Measurements from ENCODE around the gene MTFR1L.
"Not testable (repeated sequence)": the region's sequence is repeated elsewhere in the genome, so short reads cannot be mapped to it uniquely, and the experiment has no call there.

Gene MTFR1L

DNA sequence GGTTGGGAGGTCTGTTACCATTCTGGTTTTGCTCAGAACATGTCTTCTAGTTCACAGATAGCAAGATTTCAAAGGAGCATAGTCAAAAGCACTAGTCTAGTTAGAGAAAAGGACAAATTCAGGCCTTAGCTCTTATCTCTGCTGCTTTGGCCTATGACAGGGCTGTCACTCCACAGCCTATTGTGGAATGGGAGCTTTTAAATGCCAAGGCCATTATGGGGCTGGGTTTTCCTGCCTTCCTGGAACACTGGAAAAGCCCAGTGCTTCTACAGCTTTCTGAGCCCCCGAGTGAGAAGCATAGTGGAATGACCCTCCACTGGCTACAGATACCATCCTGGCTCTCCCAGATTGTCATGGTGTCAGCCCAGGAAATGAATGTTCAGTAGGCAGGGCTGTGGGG lies 9.3 kb downstream of the MTFR1L start:
- DNase-seq = no peak

DNA sequence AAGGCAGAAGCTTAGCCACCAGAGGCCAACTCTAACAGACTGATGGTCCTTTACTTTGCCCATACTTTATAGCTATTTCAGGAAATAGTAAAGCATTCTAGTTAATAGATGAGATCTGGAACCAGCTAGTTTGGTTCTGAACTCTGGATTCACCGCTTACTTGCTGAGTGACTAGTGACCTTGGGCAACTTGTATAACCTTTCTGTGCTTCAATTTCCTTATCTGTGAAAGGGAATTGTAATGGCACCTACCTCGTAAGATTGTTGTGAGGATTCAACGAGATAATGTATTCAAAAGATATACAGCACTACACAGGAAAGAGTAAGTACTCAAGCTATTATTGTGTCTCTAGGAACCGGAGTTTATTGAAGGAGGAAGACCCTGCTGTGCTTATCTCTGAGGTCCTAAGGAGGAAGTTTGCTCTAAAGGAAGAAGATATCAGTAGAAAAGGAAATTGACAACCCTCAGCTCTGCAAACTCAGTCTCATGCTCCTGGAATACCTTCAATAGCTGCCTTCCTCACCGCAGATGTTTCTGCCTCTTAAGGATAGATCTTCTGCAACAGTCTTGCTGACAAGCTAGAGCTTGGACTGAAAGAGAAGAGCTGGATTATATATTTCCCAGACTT lies 11.9 kb downstream of the MTFR1L start:
- DNase-seq = no peak

DNA sequence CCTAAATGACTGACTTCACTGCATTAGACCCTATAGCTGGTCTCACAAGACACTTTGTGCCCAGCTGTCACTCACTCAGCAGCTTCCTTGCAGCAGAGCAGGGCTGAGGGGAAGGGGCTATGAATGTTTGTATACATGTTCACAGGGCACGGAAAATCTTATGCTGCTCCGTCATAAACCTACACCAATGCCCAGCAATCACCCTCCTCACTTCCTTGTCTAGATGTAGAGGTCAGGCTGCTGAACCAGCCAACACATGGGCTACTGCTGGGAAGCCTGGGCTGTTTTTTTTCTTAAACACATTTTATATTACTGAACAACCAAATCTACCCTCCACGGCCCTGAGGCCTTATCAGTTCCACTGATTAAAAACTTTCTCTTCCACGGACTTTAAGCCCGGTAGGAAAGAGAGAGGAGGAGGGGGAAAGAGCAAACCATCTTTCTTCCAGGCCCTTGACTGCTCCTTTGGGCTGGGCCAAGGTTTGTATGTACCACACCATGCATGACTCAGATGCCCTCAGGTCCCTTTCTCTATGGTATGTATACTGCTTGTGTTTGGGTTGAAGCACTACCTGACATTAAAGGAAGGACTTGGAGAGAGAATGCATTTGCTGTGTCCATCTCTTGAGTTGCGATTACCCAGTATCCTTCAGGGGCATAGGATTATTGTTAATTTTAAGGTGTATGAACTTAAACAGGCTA lies 12.7 kb downstream of the MTFR1L start:
- no peak for DNase-seq

DNA sequence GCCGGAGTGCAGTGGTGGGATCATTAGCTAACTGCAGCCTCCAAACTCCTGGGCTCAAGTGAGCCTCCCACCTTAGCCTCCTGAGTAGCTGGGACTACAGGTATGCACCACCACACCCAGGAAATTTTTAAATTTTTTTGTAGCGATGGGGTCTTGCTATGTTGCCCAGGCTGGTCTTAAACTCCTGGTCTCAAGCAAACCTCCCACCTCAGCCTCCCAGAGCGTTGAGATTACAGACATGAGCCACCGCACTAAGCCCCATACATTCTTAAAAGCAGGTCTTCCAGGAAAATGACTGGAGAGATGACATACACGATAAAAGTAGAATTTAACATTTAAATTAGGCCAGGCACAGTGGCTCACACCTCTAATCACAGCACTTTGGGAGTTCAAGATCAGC lies 13.4 kb downstream of the MTFR1L start:
- DNase-seq = no peak

DNA sequence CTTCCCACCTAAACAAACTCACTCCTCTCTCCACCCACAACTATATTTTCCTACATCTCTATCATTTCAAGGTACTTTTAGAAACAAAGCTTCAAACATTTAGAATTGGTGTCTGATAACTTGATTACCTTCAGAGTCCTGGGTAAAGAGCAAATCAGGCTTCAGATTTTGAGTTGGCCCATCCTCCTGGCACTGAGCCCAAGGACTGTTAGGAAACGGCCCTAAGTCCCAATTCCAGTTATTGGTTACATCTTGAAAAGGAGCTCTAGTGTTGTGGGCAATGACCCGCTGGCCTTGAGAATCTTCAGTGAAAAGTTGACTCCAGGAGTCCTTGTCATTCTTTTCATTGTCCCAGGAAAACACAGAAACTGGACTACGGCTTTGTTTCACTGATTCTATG lies 15.1 kb downstream of the MTFR1L start:
- no peak for DNase-seq

DNA sequence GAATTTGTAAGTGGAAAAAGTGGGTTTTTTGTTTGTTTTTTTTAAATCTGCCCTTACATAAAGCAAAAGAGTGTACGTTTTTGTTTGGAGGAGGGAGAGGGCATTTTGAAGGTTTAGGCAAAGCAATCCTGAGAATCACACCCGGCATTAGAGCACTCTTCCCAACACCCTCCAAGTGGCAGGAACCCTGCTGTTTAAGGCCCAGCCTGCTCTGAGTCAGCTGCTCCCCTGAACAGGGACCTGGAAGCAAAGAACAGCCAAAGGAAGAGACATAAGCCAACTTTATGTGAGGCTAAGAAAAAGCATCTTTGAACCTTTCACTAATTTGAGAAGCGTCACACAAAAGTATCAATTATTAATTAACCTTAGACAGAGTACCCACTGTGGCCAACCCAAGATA lies 16.9 kb downstream of the MTFR1L start:
- no peak for DNase-seq

DNA sequence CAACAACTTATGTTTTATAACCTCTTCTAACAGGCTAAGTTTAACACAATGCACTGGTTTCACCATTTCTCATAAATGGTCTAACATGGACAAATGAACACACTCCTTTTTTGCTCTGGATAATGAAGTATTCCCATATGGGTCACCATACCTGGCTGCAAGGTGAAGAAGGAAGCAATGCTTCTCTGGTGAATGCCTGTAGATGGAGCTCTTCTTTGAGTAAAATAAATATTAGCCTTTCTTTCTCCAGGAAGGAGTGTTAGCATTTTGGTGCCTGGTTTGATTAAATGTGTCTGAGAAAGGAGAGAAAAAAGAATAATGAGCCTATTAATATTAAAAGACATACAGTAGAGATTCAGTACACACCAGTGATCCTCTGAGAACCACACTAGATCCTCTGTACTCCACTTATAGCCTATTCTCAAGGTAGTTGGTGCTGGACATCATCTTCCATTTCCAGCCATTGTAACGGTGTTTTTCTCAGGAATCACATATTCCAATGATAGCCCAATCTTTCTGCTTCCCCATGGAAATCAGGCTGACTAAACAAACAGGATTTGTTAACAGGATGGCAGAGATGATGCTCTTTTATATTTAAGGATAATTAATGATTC lies 17.6 kb downstream of the MTFR1L start:
- DNase-seq = no peak

DNA sequence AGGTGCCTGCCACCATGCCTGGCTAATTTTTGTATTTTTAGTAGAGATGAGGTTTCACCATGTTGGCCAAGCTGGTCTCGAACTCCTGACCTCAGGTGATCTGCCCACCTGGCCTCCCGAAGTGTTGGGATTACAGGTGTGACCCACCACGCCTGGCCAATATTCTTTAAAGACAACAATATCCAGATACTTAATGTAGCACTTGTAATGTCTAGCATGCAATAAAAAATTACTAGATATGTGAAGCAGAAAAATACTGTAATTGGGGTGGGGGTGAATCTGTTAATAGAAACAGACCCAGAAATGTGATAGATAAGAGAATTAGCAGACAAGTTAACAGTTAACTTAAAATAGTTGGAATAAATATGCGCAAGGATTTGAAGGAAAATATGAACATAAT lies 20.1 kb downstream of the MTFR1L start:
- not testable (repeated sequence) for DNase-seq

DNA sequence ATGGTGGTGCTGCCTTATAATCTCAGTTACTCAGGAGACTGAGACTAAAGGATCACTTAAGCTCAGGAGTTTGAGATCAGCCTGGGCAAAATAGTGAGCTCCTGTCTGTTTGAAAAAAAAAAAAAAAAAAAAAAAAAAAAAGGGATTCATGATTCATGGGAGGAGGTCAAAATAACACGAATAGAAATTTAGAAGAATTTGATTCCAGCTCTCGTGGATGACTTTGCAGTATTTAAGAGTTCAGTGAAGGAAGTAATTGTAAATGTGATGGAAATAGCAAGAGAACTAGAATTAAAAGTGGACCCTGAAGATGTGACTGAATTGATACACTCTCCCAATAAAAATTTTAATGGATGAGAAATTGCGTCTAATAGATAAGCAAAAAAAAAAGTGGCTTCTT lies 23.7 kb downstream of the MTFR1L start:
- DNase-seq = no peak

DNA sequence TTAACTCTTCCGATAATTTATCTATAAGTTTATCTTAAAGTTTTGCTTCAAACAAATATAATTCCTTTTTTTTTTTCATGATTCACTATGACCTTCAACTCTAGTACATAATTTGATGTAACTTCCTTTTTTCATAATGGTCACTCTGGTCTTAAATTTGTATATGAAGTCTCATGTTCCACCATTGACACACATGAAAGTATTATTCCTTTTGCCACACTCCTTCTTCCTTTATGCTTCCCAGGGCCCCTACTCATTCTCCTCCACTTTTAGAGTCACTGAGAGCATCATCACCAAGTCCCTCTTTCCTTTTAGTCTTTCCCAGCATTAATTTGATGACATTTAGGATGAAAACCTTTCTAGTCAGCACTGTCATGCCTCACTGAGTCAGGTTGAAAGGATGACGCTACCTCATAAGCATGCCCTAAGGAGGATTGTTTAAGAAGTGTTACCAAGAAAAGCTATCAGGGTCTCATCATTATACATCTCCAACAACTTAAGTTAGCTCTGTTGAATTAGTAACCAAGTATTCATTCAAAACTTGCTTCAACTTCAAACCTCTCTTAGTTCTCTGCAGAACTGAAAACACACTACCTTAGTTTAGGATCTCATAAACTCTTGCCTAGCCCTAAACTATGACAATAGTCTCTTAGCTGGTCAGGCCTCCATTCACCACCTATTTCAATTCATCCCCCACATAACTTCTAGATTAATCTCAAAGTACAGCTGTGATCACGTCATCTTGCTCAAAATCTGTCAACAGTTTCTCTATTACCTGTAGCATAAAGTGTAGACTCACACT lies 25.0 kb downstream of the MTFR1L start:
- no peak for DNase-seq

DNA sequence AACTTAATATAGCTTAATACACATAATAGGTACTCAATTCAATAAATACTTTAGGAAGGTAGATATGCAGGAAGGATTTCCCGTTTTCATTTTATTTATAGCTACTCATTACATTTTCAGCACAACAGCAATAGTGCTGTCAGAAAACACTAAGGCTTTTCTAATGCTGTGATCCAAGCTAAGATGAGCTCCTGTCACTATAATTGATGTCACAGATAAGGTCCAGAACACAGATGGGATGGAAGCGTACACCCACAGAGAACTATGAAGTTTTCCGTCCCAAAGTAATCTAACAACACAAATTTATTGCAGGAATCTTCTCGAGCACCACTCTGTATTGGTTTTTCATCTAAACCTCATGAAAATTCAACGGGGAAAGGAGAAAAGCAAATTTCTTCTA lies 25.9 kb downstream of the MTFR1L start:
- no peak for DNase-seq

DNA sequence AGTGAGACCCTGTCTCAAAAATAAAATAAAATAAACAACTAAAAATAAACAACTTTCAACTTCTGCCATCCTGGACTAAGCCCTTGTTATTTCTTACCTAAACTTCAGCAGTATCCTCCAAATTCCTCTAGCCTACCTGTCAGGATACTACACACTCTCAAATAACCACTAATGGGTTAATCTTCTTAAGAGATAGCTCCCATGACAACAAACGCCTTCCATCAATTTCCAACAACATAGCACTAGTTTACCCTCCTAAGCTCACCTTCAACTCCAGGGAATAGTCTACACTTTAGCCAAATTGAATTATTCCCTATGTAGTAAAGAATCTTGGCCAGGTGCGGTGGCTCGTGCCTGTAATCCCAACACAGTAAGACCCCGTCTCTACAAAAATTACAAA lies 28.2 kb downstream of the MTFR1L start:
- no peak for DNase-seq

DNA sequence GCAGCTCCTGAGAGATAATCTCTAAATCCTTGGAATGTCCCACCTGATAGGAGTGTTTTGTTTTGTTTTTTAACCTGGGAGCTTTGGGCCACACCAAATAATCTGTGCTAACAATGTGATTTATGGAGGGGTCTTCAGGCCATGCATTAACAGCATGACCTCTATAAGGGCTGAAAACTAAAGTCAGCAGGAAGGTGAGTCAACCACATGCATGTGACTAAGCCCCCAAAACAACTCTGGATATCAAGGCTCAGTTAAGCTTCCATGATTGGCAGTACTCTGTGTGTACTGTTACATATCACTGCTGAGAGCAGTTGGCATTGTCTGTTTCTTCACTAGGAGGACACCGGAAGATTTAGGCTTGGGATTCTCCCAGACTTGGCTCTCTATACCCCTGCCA lies 28.8 kb downstream of the MTFR1L start:
- no peak for DNase-seq

DNA sequence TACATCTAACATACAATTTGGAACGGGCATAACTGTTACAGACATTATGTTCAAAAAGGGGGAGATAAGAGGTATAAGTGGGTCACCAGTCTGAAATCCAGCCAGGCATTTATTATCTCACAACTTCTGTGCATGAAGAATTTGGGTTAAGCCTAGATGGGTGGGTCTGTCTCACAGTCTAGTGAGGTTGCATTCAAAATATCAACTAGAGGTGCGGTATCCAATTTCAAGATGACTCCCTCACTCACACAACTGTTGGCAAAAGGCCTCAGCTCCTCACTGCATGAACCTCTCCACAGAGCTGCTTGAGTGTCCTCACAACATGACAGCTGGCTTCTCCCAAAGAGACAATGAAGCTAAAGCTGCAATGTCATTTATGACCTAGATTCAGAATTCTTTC lies 34.8 kb downstream of the MTFR1L start:
- no peak for DNase-seq

DNA sequence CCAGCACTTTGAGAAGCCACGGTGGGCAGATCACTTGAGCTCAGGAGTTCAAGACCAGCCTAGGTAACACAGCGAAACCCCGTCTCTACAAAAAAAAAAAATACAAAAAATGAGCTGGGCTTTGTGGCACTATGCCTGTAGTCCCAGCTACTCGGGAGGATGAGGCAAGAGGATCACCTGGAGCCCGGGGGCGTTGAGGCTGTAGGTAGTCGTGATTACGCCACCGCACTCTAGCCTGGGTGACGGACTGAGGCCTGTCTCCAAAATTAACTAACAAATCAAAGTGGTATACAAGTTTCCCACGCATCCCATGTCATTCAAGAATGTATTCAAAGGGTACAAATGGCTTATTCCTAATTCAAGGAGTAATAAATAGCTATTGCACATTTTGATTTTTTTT lies 37.1 kb downstream of the MTFR1L start:
- DNase-seq = no peak

DNA sequence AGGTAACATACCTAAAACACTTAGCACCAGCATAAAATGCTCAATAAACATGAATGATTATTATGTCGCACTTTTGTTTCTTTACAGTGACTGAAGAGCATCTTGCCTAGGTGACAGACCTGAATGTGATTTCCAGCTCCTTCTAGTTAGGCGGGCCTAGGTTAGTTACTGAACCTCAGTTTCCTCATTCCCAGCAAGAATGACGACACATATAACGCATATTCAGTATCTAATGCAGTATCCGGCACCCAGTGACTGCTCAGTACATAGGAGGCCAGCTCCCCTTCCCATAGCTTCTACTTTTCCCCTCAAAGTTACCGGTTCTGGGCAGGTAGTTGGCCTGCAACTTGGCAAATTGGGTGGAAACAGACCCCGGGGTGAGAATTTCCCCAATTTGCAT lies 38.7 kb downstream of the MTFR1L start:
- no peak for DNase-seq

DNA sequence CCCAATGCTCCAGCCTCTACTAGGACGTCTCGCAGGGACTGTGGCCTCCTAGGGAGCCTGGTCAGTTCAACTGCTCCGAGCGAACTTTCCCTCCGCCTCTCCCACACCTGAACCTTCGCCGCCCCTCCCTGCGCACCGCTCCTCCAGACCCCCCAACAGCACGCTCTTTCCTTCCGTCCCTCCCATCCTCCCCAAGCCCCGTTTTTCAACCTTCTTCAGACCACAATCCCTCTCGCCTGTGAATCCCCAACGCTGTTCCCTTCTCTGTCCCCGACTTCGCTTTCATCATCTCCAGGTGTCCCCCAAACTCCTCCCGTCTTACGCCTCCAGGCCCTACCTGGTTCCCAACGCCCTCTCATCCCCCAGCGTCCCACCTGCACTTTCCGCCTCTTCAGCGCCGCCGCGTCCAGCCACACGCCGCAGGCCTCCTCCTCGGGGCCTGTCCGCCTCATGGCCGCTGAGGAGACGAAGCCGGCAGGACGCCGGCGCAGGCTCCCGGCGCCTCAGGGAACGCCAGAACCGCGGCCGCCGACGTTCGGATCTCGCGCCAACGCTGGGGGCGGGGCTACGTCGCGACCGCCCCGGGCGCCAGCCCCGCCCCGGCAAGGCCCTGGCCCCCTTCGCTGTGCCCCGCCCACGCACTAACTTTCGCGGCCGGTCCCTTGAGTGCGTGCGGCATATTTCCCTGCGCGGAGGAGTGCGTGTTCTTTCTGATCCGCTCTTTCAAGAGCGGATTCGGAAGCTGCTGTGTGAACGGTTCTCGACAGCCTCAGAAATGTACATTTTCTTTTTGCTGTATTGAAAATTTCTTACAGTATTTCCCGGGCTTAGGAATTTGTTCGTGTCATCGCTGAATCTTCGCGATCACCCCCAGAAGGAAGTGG lies 39.4 kb downstream of the MTFR1L start, which contains the start of gene AUNIP:
Gene AUNIP, minus strand, starts transcription at position 552 of the 884 bp plus-strand sequence. Its CDS starts 100 bp downstream, at position 452.
- DNase-seq = peak; percentile 89

DNA sequence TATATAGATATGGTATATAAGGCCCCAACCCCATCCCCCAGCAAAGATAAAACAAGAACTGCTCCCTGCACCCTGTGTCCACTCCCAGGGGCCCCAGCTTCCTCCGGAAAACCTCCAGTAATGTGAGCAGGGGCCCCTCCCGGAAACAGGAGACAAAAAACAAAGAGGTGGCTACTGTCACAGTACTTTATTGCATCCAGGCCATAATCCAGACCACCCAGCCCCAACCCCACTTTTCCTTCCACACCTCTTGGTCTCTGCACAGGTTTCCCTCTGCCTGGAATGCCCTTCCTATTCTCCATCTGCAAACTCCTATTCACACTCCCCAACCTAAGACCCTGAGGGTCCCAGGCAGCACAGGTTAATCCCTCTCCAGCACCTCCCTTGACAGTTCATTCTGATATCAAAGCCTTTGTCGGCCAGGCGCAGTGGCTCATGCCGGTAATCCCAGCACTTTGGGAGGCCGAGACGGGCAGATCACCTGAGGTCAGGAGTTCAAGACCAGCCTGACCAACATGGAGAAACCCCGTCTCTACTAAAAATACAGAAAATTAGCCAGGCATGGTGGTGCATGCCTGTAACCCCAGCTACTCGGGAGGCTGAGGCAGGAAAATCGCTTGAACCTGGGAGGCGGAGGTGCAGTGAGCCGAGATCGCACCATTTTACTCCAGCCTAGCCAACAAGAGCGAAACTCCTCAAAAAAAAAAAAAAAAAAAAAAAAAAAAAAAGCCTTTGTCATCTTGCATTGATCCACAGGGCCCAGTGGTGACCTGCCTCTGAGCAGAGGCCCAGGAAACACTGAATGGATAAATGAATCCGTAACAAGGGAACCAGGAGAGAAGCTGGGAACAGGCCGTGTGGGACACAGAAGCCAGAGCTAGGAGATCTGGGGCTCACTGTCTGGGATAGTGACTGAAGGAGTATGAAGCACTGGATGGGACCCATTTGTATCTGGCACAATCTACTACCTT lies 41.8 kb downstream of the MTFR1L start:
- peak; percentile 73 for DNase-seq

DNA sequence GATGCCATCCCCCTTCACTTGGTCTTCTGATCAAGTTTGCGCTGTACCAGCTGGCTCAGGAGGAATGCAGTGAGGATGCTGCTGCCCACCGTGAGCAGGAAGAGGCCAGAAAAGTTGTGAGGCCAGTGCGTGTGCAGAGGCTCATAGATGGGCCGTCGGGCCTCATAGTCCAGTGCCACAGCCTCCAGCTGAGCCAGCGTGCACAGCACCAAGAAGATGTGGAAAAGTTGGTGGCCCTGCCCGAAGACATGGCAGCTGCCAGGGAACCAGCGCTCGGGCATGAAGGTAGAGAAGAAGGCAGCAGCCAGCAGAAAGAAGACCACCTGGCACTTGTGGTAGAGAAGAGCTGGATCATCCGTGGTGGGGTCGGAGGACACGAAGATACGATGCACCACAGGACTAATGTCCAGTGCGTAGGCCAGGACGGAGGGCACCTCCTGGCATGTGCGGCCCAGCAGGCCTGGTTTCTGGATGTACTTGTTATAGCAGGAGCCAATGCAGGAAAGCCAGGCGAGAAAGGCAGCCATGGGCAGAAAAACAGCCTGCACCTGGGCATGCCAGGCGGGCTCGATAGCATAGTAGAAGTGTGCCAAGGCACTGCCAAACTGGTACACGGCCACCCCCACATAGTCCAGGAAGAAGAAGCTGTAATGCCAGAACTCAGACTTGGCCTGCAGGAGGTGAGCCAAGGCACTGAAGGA lies 43.2 kb downstream of the MTFR1L start:
- no peak for DNase-seq

DNA sequence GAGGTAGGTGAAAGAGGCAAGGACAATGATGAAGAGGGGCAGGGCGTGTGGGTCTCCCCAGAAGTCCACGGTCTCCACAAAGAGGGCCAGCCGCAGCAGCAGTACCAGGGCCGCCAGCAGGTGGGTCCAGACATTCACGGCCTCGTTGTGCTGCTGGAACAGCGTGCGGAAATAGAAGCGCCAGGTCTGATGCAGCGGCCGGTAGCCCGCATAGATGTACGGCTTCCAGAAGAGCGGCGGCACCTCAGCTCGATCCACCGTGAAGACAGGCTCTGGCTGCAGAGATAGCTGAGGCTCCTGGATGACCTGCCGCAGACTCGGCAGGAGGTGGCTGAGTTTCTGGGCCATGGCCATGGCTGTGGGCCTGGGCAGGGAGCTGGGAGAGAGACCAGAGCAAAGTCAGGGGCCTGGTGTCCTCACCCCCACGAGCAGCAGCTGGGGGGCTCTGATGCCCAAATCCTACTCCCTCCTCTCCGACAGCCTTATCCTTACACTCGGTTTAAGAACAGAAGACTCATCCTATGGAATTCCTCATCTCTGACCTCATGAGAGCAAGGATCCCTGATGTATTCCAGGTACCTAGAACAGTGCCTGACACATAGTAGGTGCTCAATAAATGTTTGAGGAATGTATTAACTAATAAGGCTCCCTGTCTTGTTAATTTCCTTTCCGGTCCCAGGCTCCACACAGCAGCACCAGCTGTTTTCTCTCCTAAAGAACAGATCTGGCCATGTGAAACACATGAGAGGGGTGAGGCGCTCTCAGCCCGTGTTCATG lies 43.9 kb downstream of the MTFR1L start:
- DNase-seq = no peak
